HAP-1 (cell line): ENCODE data around the gene FOCAD.
A peak's percentile ranks its signal among the peaks of the same experiment; 100 is the strongest.

Experiments
- DNase-seq, 2 experiments: peaks; one replicate each; pipeline ENCODE4 v3.0.0-alpha.2; 2016 to 2020; ENCODE audit warnings: low spot score in 2 of 2
- H3K27me3 ChIP-seq: fragments of 250-450 bp; sonication (Bioruptor Pico); 2 replicates; pipeline ENCODE4 v1.5.1; 2020; ENCODE audit warnings: low read depth, mild to moderate bottlenecking, moderate library complexity
- H3K36me3 ChIP-seq: fragments of 250-450 bp; sonication (Bioruptor Pico); replicated peaks from 2 replicates; pipeline ENCODE4 v1.5.1; 2020; ENCODE audit warnings: mild to moderate bottlenecking
- H3K4me1 ChIP-seq: fragments of 250-450 bp; sonication (Bioruptor Pico); 2 replicates; pipeline ENCODE4 v1.5.1; 2020; ENCODE audit warnings: mild to moderate bottlenecking
- H3K4me3 ChIP-seq: fragments of 250-450 bp; sonication (Bioruptor Pico); 2 replicates; pipeline ENCODE4 v1.5.1; 2020; ENCODE audit warnings: mild to moderate bottlenecking, moderate library complexity
- H3K9me3 ChIP-seq: fragments of 250-450 bp; sonication (Bioruptor Pico); 2 replicates; pipeline ENCODE4 v1.5.1; 2020; ENCODE audit warnings: mild to moderate bottlenecking, moderate library complexity
- in situ Hi-C: fragments of 300-500 bp; cut with MboI; formaldehyde crosslinking; loops from 3 replicates; pipeline ENCODE4 v1.14.3; 2020; ENCODE audit warnings: low sequenced_read_pairs, inconsistent platforms, mixed read lengths

FOCAD gene

GRCh38 chr9:20694248-20694647 lies 10.2 kb downstream of the FOCAD start:
- Histone ChIP-seq H3K9me3 (no peaks in the 10 kb centered on the region), H3K4me1 (peaks cover 11% of the 10 kb centered on the region), H3K27me3 (no peaks in the 10 kb centered on the region), H3K36me3 (no peaks in the 10 kb centered on the region), H3K4me3 (no peak overlapping the region)
- no peak for DNase-seq
- in situ Hi-C loops, result no loop called here

- Histone ChIP-seq H3K36me3 (no peaks in the 10 kb centered on the region), H3K4me1 (peaks cover 18% of the 10 kb centered on the region), H3K9me3 (no peaks in the 10 kb centered on the region), H3K27me3 (no peaks in the 10 kb centered on the region), H3K4me3 (no peak overlapping the region)
- DNase-seq, result no peak
- in situ Hi-C loops, result no loop called here
These were observed 13.1 kb downstream of the FOCAD start for GRCh38 chr9:20697021-20697719.

- H3K27me3 ChIP-seq, result no peaks in the 10 kb centered on the region
- no peak for DNase-seq
- H3K4me1 ChIP-seq, result peaks cover 15% of the 10 kb centered on the region
- H3K9me3 ChIP-seq, result no peaks in the 10 kb centered on the region
- no peak overlapping the region for H3K4me3 ChIP-seq
- no peaks in the 10 kb centered on the region for H3K36me3 ChIP-seq
- in situ Hi-C loops, result no loop called here
These were observed 14.7 kb downstream of the FOCAD start for GRCh38 chr9:20698782-20699181.

GRCh38 chr9:20701060-20701459 lies 17.0 kb downstream of the FOCAD start:
- DNase-seq, result no peak
- Histone ChIP-seq H3K4me3 (no peak overlapping the region), H3K9me3 (no peaks in the 10 kb centered on the region), H3K36me3 (no peaks in the 10 kb centered on the region), H3K27me3 (no peaks in the 10 kb centered on the region), H3K4me1 (peaks cover 20% of the 10 kb centered on the region)
- in situ Hi-C loops, result no loop called here

- DNase-seq, result no peak
- in situ Hi-C loops, result no loop called here
- no peaks in the 10 kb centered on the region for H3K36me3 ChIP-seq
- H3K9me3 ChIP-seq, result no peaks in the 10 kb centered on the region
- no peaks in the 10 kb centered on the region for H3K27me3 ChIP-seq
- peaks cover 20% of the 10 kb centered on the region for H3K4me1 ChIP-seq
- H3K4me3 ChIP-seq, result no peak overlapping the region
These were observed 18.5 kb downstream of the FOCAD start for GRCh38 chr9:20702570-20702969.

GRCh38 chr9:20703146-20703545 lies 19.1 kb downstream of the FOCAD start:
- Histone ChIP-seq H3K4me3 (no peak overlapping the region), H3K36me3 (no peaks in the 10 kb centered on the region), H3K4me1 (peaks cover 20% of the 10 kb centered on the region), H3K9me3 (no peaks in the 10 kb centered on the region), H3K27me3 (no peaks in the 10 kb centered on the region)
- in situ Hi-C loops, result no loop called here
- no peak for DNase-seq

GRCh38 chr9:20707708-20708107 lies 23.6 kb downstream of the FOCAD start:
- Histone ChIP-seq H3K27me3 (no peaks in the 10 kb centered on the region), H3K4me3 (no peak overlapping the region), H3K4me1 (peaks cover 10% of the 10 kb centered on the region), H3K9me3 (no peaks in the 10 kb centered on the region), H3K36me3 (no peaks in the 10 kb centered on the region)
- no peak for DNase-seq
- in situ Hi-C loops, result no loop called here

- peaks cover 5% of the 10 kb centered on the region for H3K4me1 ChIP-seq
- no peaks in the 10 kb centered on the region for H3K27me3 ChIP-seq
- no peaks in the 10 kb centered on the region for H3K36me3 ChIP-seq
- DNase-seq, result no peak
- in situ Hi-C loops, result no loop called here
- no peaks in the 10 kb centered on the region for H3K9me3 ChIP-seq
- no peak overlapping the region for H3K4me3 ChIP-seq
These were observed 29.1 kb downstream of the FOCAD start for GRCh38 chr9:20713172-20713571.

GRCh38 chr9:20714442-20715415 lies 30.7 kb downstream of the FOCAD start:
- no peaks in the 10 kb centered on the region for H3K36me3 ChIP-seq
- peaks cover 5% of the 10 kb centered on the region for H3K4me1 ChIP-seq
- no peak for DNase-seq
- no peaks in the 10 kb centered on the region for H3K27me3 ChIP-seq
- H3K9me3 ChIP-seq, result no peaks in the 10 kb centered on the region
- in situ Hi-C loops, result no loop called here
- no peak overlapping the region for H3K4me3 ChIP-seq

GRCh38 chr9:20722221-20722620 lies 38.2 kb downstream of the FOCAD start:
- H3K27me3 ChIP-seq, result no peaks in the 10 kb centered on the region
- in situ Hi-C loops, result no loop called here
- no peak for DNase-seq
- H3K36me3 ChIP-seq, result peaks cover 6% of the 10 kb centered on the region
- peaks cover 6% of the 10 kb centered on the region for H3K4me1 ChIP-seq
- no peaks in the 10 kb centered on the region for H3K9me3 ChIP-seq
- no peak overlapping the region for H3K4me3 ChIP-seq

- in situ Hi-C loops, result no loop called here
- peaks cover 6% of the 10 kb centered on the region for H3K4me1 ChIP-seq
- H3K4me3 ChIP-seq, result no peak overlapping the region
These were observed 41.6 kb downstream of the FOCAD start for GRCh38 chr9:20725675-20726074.

GRCh38 chr9:20726144-20726543 lies 42.1 kb downstream of the FOCAD start:
- H3K4me3 ChIP-seq, result no peak overlapping the region
- no peak for DNase-seq
- no peaks in the 10 kb centered on the region for H3K27me3 ChIP-seq
- no peaks in the 10 kb centered on the region for H3K9me3 ChIP-seq
- no peaks in the 10 kb centered on the region; the same call in 1 of the 2 replicates for H3K36me3 ChIP-seq
- in situ Hi-C loops, result no loop called here
- peaks cover 6% of the 10 kb centered on the region for H3K4me1 ChIP-seq

More at GRCh38 chr9:20725675-20726074, 41.6 kb downstream of the FOCAD start:
- DNase-seq, result peak; percentile 29 to 51
- peaks cover 3% of the 10 kb centered on the region for H3K36me3 ChIP-seq
- H3K27me3 ChIP-seq, result no peaks in the 10 kb centered on the region
- no peaks in the 10 kb centered on the region for H3K9me3 ChIP-seq

- H3K4me3 ChIP-seq, result no peak overlapping the region
- H3K4me1 ChIP-seq, result peaks cover 6% of the 10 kb centered on the region
- H3K27me3 ChIP-seq, result no peaks in the 10 kb centered on the region
- H3K9me3 ChIP-seq, result no peaks in the 10 kb centered on the region
- in situ Hi-C loops, result no loop called here
- H3K36me3 ChIP-seq, result no peaks in the 10 kb centered on the region
- DNase-seq, result no peak
These were observed 44.6 kb downstream of the FOCAD start for GRCh38 chr9:20728493-20729220.
